ENCODE data around the gene STIMATE. TPM values are rescaled to one million over a fixed set of nuclear protein-coding genes. Genes with fewer than 3 reads are reported as not detected.

STIMATE gene
- total and polyA plus RNA-seq, 9 of the 15 experiments (the other 6 are each of a cell fraction or from before 2014, with no cell fraction given) = 0.14 to 7.7 (median 4.9) TPM

DNA sequence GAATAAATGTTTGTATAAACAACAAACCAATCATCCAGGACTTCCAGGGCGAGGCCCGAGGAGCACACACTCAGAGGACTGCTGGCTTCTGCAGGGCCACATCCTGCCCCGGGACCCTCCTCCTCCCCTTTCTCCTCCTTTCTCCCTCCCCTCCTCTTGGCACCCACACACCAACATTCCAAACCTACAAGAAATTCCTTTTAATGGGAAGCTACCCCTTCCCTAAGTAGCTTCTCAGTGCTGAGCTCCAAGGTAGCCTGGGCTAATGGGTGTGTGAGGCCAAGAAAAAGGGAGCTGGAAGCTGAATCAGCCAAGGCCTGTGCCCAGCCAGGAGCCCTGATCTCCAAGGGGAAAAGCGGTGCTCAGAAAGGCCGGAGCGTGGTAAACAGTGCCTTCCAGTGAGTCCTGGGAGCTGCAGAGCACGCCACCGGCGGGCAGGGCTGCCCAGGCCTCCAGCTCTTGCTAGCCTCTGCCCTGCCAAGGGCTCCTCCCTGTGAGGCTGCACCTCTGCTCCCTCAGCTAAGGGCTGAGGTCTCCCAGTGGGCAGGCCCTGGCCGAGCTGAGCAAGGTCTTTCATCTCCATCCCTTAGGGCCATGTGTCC is 98.9 kb downstream of the STIMATE start (continued):
- TF ChIP-seq E4F1 (CRISPR knock-in tag; IDR thresholded peaks at IDR 0.05; ENCODE audit: borderline replicate concordance) = no peak

- Histone ChIP-seq H4K20me1 (replicated peaks; ENCODE audit: control insufficient read depth, insufficient read depth, low read length) (no peaks in the 10 kb centered on the region), H3K9me1 (ENCODE audit: control insufficient read depth, insufficient read depth, low read length) (no peaks in the 10 kb centered on the region), H3K9me3 (replicated peaks; ENCODE audit: control insufficient read depth, insufficient read depth, low read depth, low read length) (no peaks in the 10 kb centered on the region), H3K4me1 (replicated peaks in 1 of 2; ENCODE audit: control insufficient read depth in 2 of 2, insufficient read depth in 2 of 2, low read length in 2 of 2) (peaks cover 0 to 15% of the 10 kb centered on the region in 2 experiments; a peak in 2 of 5 replicates), H3K9ac (ENCODE audit: insufficient read depth in 1 of 2, low read depth in 2 of 2, low read length in 2 of 2) (no peak overlapping the region), H3K27me3 (ENCODE audit: control insufficient read depth in 2 of 2, insufficient read depth in 2 of 2, low read length in 2 of 2) (peaks cover 0 to 19% of the 10 kb centered on the region in 2 experiments; a peak in 3 of 5 replicates), H3K79me2 (ENCODE audit: control insufficient read depth, insufficient read depth, low read length) (no peaks in the 10 kb centered on the region), H3K4me3 (no peak overlapping the region), H3K27ac (ENCODE audit: extremely low read depth, low read depth, low read length) (no peak overlapping the region), H3K36me3 (ENCODE audit: control insufficient read depth, insufficient read depth, low read length) (no peaks in the 10 kb centered on the region), H2AFZ (ENCODE audit: low read depth, low read length) (no peak overlapping the region), H3K4me2 (ENCODE audit: insufficient read depth, low read length) (no peak overlapping the region)
- intact Hi-C loops (cut with micrococcal nuclease) = no loop called here
- ChIA-PET CTCF (ENCODE audit: low intra/inter-chr PET ratio) (no interaction called here), POLR2A (interaction anchor here (0.6 kb wide), 1 partner anchor 15 kb away, joined by 3 read pairs; no protein-coding TSS in a partner anchor)
- FAIRE-seq = no peak
- 12% methylated on average over 9 of the region's 9 CpGs for WGBS (ENCODE audit: insufficient coverage, low coverage, missing lambda C conversion rate)
- in situ Hi-C loops (cut with MboI) = no loop called here
- no peak for ATAC-seq
- no peak for DNase-seq (ENCODE audit: extremely low read depth in 1 of 4, low spot score in 3 of 4)
- BruUV-seq (replicated peaks) = no TSS peak
- no peak for TF ChIP-seq ZNF507 (tag; conservative IDR thresholded peaks at IDR 0.05)
- TF ChIP-seq KDM4B (IDR thresholded peaks at IDR 0.05; ENCODE audit: borderline replicate concordance in 2 of 2, low read depth in 1 of 2) = no peak
- TF ChIP-seq, protein P1, sequence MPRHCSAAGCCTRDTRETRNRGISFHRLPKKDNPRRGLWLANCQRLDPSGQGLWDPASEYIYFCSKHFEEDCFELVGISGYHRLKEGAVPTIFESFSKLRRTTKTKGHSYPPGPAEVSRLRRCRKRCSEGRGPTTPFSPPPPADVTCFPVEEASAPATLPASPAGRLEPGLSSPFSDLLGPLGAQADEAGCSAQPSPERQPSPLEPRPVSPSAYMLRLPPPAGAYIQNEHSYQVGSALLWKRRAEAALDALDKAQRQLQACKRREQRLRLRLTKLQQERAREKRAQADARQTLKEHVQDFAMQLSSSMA (CRISPR knock-in tag; IDR thresholded peaks at IDR 0.05) = no peak
- no peak for TF ChIP-seq CHD1 (IDR thresholded peaks at IDR 0.05; ENCODE audit: low read length)
- TF ChIP-seq XRCC5 (IDR thresholded peaks at IDR 0.05; ENCODE audit: low read depth, low read length) = no peak
- no peak for TF ChIP-seq ZFP36 (IDR thresholded peaks at IDR 0.05; ENCODE audit: low read depth, low read length, partially characterized antibody)
- TF ChIP-seq, protein P2, sequence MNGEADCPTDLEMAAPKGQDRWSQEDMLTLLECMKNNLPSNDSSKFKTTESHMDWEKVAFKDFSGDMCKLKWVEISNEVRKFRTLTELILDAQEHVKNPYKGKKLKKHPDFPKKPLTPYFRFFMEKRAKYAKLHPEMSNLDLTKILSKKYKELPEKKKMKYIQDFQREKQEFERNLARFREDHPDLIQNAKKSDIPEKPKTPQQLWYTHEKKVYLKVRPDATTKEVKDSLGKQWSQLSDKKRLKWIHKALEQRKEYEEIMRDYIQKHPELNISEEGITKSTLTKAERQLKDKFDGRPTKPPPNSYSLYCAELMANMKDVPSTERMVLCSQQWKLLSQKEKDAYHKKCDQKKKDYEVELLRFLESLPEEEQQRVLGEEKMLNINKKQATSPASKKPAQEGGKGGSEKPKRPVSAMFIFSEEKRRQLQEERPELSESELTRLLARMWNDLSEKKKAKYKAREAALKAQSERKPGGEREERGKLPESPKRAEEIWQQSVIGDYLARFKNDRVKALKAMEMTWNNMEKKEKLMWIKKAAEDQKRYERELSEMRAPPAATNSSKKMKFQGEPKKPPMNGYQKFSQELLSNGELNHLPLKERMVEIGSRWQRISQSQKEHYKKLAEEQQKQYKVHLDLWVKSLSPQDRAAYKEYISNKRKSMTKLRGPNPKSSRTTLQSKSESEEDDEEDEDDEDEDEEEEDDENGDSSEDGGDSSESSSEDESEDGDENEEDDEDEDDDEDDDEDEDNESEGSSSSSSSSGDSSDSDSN (IDR thresholded peaks at IDR 0.05; ENCODE audit: borderline replicate concordance in 1 of 2, low read depth in 2 of 2, low read length in 2 of 2) = no peak
- TF ChIP-seq ZNF589 (CRISPR knock-in tag; IDR thresholded peaks at IDR 0.05; ENCODE audit: low read depth) = no peak
- TF ChIP-seq, protein P3, sequence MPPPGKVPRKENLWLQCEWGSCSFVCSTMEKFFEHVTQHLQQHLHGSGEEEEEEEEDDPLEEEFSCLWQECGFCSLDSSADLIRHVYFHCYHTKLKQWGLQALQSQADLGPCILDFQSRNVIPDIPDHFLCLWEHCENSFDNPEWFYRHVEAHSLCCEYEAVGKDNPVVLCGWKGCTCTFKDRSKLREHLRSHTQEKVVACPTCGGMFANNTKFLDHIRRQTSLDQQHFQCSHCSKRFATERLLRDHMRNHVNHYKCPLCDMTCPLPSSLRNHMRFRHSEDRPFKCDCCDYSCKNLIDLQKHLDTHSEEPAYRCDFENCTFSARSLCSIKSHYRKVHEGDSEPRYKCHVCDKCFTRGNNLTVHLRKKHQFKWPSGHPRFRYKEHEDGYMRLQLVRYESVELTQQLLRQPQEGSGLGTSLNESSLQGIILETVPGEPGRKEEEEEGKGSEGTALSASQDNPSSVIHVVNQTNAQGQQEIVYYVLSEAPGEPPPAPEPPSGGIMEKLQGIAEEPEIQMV (tag; conservative IDR thresholded peaks at IDR 0.05; ENCODE audit: low read depth) = no peak
- TF ChIP-seq, protein P4, sequence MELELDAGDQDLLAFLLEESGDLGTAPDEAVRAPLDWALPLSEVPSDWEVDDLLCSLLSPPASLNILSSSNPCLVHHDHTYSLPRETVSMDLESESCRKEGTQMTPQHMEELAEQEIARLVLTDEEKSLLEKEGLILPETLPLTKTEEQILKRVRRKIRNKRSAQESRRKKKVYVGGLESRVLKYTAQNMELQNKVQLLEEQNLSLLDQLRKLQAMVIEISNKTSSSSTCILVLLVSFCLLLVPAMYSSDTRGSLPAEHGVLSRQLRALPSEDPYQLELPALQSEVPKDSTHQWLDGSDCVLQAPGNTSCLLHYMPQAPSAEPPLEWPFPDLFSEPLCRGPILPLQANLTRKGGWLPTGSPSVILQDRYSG (tag; conservative IDR thresholded peaks at IDR 0.05; ENCODE audit: low read depth) = no peak
Observed at GRCh38 chr3:52796411-52796810, 100.9 kb downstream of the STIMATE start.

All from K562 (cell line).